PFSK-1 (cell line): ENCODE data around the gene CALD1.

Source experiments
- FOXP2 ChIP-seq: optimal IDR thresholded peaks from 2 replicates; pipeline ENCODE3; 2011; ENCODE audit warnings: borderline replicate concordance, control low read depth, inconsistent platforms; ENCODE audit not compliant: insufficient read depth; ENCODE audit errors: extremely low read length, extremely low read depth
- POLR2AphosphoS5 ChIP-seq: IDR thresholded peaks from 2 replicates; pipeline ENCODE4 v1.6.1; 2012; ENCODE audit warnings: low read depth, mild to moderate bottlenecking, control low read depth, low read length, moderate library complexity
- SIN3A ChIP-seq: IDR thresholded peaks from 2 replicates; pipeline ENCODE4 v1.6.1; 2012; ENCODE audit warnings: mild to moderate bottlenecking, low read length, moderate library complexity, borderline replicate concordance; ENCODE audit not compliant: insufficient read depth
- TAF1 ChIP-seq: IDR thresholded peaks from 2 replicates; pipeline ENCODE4 v1.6.1; 2012; ENCODE audit warnings: low read length, control low read depth, borderline replicate concordance; ENCODE audit not compliant: insufficient read depth
- TF ChIP-seq, protein P1 (sequence below), 2 experiments: IDR thresholded peaks; 2 replicates each; pipeline versions ENCODE4 v1.6.1 to v1.8.0; 2011 to 2012; ENCODE audit warnings: low read depth in 2 of 2, low read length in 2 of 2, control low read depth in 1 of 2, inconsistent platforms in 1 of 2, mild to moderate bottlenecking in 1 of 2, moderate library complexity in 1 of 2; ENCODE audit not compliant: insufficient read depth in 1 of 2

Gene CALD1

DNA sequence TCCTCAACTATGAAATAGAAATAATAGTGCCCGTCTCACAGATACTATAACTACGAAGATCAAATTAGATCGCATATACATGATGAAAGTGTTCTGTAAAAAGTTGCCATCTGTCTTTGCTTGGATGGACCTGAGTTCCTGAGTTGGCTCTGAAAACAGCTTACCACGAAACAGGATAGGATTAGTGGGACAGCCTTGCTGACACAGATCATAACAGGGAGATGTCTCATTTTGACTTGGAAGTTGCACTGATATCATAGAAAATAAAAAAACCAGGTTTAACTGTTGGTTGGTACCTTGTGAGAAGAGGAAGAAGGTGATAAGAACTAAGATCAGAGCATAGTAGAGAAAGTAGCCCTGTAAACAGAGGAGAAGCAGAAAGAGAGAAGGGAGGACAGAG lies 127.6 kb downstream of the CALD1 start:
- TF ChIP-seq FOXP2 (no peak), SIN3A (no peak), TAF1 (no peak), POLR2AphosphoS5 (no peak)
- TF ChIP-seq, protein P1, sequence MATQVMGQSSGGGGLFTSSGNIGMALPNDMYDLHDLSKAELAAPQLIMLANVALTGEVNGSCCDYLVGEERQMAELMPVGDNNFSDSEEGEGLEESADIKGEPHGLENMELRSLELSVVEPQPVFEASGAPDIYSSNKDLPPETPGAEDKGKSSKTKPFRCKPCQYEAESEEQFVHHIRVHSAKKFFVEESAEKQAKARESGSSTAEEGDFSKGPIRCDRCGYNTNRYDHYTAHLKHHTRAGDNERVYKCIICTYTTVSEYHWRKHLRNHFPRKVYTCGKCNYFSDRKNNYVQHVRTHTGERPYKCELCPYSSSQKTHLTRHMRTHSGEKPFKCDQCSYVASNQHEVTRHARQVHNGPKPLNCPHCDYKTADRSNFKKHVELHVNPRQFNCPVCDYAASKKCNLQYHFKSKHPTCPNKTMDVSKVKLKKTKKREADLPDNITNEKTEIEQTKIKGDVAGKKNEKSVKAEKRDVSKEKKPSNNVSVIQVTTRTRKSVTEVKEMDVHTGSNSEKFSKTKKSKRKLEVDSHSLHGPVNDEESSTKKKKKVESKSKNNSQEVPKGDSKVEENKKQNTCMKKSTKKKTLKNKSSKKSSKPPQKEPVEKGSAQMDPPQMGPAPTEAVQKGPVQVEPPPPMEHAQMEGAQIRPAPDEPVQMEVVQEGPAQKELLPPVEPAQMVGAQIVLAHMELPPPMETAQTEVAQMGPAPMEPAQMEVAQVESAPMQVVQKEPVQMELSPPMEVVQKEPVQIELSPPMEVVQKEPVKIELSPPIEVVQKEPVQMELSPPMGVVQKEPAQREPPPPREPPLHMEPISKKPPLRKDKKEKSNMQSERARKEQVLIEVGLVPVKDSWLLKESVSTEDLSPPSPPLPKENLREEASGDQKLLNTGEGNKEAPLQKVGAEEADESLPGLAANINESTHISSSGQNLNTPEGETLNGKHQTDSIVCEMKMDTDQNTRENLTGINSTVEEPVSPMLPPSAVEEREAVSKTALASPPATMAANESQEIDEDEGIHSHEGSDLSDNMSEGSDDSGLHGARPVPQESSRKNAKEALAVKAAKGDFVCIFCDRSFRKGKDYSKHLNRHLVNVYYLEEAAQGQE (IDR thresholded peaks at IDR 0.05; ENCODE audit: insufficient read depth in 1 of 2, low read depth in 2 of 2, low read length in 2 of 2), result no peak

DNA sequence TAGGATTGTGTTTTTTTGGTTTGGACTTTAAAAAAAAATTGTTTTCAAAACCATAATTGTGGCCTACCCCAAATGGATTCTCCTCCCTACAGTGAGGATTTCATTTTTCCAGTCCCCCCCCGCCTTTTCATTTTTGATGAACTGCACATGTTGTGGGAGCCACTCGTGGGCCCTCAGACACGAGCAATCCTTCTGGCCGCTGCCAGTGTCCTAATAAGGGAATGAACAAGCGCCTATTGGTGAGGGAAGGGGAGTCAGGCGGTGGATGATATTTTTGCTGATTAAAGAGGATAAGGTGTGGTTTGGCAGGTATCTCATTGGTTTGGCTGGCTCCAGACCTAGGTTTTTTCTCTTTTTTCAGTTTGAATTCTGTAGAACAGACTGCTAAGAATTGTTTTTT lies 128.2 kb downstream of the CALD1 start:
- TF ChIP-seq SIN3A (no peak), FOXP2 (no peak), TAF1 (no peak), POLR2AphosphoS5 (no peak)
- TF ChIP-seq, protein P1 (IDR thresholded peaks at IDR 0.05; ENCODE audit: insufficient read depth in 1 of 2, low read depth in 2 of 2, low read length in 2 of 2), result no peak

DNA sequence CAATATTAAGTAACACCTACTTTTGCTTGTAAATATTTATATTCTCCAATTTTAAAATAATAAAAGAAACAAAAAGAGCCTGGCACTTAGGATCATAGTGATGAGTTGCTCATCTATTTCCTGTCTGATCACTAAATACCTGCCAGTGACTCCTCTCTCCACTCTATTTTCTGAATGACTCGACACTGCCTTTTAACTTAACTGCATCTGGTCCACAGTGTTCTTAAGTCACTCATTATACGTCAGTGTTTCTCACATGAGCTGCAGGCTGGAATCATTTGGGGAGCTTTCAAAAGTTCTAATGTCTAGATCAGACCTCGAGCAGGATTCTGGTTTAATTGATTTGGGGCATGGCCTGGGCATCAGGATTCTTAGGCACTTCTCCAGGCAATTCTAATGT lies 128.9 kb downstream of the CALD1 start:
- TF ChIP-seq TAF1 (no peak), POLR2AphosphoS5 (no peak), FOXP2 (no peak), SIN3A (no peak)
- TF ChIP-seq, protein P1 (IDR thresholded peaks at IDR 0.05; ENCODE audit: insufficient read depth in 1 of 2, low read depth in 2 of 2, low read length in 2 of 2), result no peak

DNA sequence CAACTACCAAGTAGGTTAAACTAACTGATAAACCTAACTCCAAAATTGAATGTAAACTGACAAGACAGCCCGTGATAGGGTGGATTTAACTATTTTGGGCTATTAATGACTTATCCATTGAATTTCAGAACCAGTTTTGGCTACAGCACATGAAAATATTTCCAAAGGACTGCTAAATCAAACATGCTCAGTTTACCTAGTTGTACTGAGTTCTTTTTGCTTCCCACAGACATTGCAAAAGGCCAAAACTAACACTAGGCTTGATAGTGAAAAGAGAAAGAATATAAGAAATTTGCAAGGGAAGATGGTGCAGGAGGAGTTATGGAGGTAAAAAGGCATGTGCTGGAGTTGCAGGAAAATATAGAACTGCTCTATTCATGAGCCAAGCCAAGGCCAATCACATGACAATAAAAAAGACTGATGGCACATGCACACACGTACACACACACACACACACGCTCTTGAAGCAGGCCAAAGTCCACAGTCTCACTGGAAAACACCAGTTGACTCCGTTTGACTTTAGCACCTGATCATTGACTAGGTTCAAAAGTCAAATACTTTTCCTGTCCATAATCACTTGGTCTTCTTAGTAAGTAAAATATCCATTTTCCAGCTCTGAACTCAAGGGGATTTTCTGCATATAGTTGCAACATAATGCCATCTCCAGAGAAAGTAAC lies 130.9 kb downstream of the CALD1 start:
- no peak for TF ChIP-seq FOXP2
- no peak for TF ChIP-seq TAF1
- TF ChIP-seq, protein P1 (IDR thresholded peaks at IDR 0.05; ENCODE audit: insufficient read depth in 1 of 2, low read depth in 2 of 2, low read length in 2 of 2), result no peak
- TF ChIP-seq POLR2AphosphoS5, result no peak
- no peak for TF ChIP-seq SIN3A
